Hematopoietic multipotent progenitor cell treated with erythropoietin and hydrocortisone succinate and interleukin-3 and kit ligand, for 8 days (in vitro differentiated cells): ENCODE results near the gene YBX1.
"Not testable (repeated sequence)": the region's sequence is repeated elsewhere in the genome, so short reads cannot be mapped to it uniquely, and the experiment has no call there.

ENCODE experiments used
- DNase-seq: peaks from one replicate; pipeline ENCODE4 v3.0.0-alpha.2; 2015

YBX1 gene

DNA sequence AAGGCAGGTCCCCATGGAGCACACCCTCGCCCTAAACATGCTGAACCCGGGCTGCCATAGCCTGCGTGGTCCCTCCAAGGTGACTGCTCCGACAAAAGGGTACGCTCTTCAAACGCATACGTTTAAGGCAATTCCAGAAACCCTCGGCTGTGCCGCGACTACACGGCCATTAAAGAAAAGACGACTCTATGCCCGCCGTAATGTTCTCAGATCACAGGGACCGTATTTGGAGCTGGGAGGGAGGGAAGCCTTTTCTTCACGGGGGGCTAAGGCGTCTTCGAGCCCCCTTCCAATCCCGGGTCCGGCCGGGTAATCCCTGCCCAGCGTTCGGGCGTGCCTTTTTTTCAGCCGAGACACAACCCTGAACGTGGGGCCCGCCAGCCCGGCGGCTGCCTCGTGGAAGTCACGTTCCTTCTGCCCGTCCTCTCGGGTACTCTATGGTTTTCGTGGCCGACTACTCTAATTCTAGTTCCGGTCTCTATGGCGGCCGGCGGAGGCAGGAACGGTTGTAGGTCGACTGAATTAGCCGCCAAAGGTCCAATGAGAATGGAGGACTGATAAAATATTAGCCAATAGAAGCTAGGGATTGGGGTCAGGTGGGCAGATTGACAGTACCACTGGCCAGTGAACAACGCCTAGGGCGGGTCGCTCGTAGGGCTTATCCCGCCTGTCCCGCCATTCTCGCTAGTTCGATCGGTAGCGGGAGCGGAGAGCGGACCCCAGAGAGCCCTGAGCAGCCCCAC is at the start of gene YBX1:
Gene YBX1, plus strand, starts transcription at position 678 of the 743 bp plus-strand sequence. CDS start 148 bp downstream, outside the sequence.
- peak; percentile 99 for DNase-seq

DNA sequence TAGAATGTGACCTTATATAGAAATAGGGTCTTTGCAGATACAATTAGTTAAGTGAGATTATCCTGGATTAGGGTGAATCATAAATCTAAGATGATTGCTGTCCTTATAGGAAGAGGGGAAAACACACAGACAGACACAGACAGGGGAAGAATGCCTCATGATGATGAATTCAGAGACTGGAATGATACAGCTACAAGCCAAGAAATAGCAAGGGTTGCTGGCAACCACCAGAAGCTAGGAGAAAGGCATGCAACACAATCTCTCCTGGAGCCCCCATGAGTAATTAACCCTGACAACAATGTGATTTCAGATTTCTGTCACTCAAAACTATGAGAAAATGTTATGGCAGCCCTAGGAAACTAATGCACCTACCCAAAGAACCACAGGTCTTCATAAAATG is 43.1 kb upstream of the YBX1 start:
- DNase-seq, result no peak

DNA sequence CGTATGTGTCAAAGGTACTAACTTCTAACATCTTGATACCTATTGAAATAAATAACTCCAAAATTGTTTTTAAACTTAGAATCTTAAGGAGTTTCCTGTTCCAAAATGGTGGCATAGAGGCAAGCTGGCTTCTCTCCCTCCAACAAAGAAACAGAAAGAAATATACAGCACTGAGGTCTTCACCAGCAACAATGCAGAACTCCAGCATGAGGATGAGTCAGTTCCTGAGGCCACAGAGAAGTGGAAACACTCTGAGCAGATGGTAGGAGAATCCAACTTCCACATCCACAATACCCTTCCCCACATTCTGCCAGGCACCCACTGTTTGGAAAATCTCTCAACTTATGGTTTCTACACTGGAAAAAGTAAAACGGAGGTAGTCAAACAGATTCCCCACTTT is 36.2 kb upstream of the YBX1 start:
- DNase-seq, result no peak

DNA sequence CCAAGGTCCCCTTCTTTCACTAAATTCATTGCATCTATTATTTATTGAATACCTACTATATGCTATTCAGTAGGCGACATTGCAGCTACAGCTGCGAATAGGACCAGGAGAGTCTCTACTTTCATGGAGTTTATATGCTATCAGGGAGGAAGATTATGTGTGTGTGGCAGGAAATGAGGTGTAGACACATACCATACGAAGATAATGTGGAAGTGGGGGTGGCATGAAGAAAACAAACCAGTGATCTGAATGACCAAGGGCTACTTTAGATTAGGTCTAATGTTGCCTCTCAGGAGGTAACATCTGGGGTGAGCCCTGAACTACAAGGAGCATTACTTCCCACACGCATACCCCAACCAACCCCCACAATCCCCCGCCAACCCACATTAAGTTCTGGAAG is 25.0 kb upstream of the YBX1 start:
- DNase-seq, result peak; percentile 42

DNA sequence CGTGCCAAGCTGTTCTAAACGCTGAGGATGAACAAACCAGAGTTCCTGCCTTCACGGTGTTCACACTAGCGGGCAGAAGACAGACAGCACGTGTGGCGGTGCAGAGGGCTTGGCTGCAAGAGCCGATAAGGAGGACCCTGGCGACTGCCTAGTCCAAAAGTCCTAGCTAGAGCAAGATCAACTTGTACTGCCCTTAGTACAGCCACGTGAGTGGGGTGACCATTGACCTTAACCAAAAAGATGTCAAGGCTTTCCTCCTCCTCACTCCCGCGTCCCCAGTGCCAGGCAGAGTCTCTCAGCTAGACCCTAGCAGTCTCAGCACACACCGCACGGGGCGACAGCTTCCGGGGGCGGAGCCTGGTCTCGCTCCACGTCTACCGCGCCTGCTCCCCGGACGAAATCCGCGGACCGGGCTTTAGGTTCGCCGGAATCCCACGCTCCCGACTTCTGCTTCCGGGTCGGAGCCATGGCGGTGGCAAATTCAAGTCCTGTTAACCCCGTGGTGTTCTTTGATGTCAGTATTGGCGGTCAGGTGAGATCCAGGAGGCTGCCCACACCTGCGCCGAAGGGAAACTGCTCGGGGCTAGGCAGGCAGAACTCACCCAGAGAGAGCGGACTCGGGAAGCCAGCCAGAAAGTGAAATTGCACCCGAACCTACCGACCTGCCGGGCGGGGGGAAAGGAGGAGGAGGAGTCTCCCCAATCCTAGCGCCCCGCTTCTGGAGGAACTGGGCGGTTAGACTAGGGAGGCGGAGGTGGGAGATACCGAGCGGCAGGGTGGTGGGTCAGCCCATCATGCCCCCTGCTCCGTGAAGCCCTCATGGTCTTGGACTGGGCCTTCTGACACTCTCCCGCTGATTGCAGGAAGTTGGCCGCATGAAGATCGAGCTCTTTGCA is 24.0 kb upstream of the YBX1 start, which contains the start of gene PPIH:
Gene PPIH, plus strand, starts transcription at position 443 of the 896 bp plus-strand sequence. Its CDS starts 24 bp downstream, at position 467.
- DNase-seq, result peak; percentile 95

DNA sequence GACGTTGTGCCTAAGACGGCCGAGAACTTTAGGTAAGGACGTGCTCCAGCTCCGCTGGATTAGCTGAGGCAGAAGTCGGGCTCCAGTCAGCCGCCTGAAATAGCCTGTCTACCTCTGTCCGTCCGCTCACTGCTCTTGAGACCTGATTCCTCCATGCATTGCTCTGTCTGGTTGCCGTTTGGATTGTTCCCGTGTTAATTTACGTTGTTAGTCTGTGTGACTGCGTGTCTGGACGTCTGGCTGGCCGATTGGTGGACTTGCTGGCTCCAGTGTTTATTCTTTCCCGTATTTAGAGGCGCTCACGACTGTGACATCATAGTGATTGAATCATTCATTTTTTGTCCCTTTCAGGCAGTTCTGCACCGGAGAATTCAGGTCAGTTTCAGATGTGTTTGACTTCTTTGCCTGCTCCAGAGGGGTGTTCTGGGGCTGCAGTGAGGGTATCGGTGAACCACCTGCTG is 23.3 kb upstream of the YBX1 start:
- no peak for DNase-seq

DNA sequence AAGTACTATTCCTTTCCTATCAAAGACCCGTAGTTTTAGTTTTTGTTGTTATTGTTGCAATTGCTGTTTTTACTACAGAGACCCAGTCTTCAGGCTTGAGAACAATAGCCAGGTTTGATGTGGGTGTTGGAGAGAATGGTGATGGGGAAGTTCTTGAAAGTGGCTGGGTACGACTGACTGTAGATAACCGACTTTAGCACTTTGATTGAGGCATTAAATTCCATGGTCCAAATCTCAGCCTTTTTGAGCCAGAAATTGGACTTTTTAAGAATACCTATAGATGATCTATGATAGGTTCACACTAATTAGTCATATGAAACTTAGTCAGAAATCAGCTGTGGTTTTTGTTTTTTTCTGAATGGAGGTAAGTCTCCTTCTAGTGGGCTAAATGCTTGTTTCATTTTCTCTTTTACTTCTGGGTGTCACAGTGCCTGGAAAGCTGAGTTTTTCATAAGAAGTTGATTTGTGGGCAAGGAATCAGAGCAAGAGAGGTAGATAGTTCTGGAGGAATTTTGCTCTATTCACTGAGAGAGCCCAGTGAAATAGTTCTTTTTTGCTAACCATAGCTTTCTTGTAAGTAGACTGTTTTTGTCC is 21.2 kb upstream of the YBX1 start:
- no peak for DNase-seq

DNA sequence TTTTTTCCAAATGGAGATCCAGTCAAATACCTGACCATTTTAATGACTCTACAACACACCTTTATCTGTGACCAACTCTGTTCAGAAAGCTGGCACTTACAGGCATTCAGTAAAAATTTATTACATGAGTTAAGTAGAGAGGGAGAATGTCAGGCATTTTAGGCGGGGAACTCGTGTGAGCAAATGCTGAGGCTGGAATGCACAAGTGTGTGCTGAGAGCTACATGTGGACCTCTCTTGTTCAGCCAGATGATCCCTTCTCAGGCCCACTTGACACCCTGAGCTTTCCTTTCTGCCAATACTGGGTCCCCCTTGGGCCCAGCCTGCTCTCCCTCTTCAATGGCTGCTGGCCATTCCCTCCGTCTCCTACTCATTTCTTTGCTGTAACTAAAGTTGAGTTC is 12.3 kb upstream of the YBX1 start:
- DNase-seq, result no peak

DNA sequence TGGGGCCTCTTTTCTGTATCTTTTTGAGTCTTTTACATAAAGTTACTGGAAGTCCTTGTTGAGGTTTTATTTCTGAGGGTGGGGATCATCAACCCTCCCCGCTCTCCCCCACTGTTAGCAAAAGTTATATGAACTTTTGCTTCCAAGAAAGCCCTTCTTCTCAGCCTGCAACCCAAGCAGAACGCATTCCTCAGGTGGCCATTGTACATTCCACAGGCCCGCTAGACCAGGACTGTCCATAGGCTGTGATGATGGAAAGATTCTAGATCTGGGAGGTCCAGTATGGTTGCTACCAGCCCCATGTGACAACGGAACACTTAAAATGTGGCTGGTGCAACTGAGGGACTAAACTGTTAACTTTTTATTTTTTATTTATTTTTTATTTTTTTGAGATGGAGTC is 11.8 kb upstream of the YBX1 start:
- no peak for DNase-seq

DNA sequence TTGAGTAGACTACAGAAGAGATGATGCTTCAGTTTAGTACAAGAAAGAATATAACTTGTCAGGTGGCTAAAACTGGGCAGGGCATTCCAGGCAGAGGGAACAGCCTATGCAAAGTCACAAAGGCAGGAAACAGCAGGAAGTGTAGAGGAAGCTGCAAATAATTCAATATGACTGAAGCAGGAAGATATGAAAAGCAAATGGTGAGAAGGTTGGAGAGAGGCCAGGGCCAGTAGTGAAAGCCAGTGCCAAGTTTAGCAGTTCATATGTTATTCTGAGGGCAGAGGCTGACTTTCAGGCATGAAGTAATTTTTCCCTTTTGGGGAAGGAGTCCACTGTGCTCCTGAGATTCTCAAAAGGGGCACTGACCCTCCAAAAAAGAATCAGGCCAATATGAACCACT is 8.0 kb upstream of the YBX1 start:
- no peak for DNase-seq

DNA sequence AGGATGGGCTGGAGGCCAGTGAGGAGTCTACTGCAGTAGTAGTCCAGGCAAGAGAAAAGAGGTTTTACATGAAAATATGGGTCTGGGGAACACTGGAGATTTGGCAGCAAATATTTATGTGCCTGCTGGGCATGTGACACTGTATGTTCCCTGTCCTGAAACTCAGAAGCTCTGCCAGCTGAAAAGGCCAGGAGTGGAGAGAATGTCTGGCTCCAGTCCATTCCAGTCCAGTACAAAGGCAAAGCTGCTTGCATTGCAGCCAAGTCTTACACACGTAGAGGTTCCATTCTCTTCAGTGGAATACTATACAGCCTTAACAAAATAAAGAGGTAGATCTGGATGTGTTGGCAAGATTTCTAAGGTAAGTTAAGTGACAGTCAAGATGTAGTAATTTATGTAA is 7.5 kb upstream of the YBX1 start:
- no peak for DNase-seq

DNA sequence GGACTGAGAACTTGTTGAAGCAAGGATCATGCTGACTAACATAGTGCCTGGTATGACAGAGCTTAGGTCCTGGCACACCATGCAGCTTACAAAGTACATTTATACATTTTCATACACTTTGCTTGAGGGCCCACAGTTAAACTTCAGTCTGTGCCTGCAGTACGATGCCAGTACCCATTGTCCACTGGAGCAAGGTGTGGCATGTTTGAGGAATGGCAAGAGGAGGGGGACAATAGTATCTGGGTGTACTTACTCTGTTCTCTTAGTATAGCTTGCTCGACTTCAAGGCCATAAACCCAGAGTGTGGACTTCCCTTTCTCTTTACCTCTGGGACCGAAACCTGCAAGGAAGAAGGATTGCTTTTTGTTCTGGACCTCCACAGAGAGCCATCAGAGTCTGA is 6.8 kb upstream of the YBX1 start:
- DNase-seq, result no peak

DNA sequence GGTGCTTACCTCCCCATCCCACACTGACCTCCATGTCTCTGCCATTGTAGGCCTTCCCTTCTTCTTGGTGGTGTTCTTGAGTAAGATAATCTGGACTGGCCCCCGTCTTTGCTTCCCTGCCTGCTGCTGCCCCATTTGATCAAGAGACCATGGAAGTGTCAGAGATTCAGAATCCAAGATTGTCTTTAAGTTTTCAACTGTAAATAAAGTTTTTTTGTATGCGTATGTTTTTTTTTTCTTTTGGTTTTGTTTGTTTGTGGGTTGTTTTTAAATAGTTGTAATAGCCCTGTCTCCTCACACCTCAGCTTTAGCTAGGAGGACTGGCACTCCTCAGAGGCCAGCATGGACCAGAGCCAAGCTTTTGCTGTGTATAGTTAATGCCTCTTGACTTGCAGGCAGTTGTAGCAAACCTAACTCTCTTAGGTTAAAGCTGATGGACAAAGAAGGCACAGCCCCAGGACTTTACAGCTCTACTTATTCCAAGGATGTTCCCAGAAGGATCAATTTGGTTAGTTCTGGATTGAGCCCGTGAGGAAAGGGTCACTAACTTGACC is 5.6 kb upstream of the YBX1 start:
- DNase-seq, result no peak

DNA sequence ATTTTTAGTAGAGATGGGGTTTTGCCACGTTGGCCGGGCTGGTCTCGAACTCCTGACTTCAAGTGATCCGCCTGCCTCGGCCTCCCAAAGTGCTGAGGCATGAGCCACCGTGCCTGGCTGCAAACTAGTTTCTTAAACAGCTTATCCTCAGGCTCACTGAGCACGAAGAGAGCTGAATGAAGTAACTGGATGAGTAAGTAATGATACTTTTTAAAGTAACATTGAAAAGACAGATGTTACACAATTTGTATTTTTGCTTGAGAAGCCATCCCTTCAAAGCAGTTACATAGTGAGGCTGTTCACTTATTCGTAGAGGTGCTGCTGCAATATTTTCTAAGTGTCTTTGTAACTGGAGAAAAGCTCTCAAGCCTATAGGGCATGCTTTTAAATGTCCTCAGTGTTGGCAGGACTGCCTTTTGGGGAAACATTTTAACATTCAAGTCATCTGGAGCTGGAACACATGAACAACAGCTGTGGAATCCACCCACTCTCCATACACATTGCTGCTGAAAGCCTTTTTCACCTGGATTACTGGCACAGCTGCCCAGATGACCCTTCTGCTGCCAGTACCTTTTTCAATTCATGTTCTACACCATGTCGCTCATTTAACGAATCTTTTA is 2.7 kb upstream of the YBX1 start:
- DNase-seq, result no peak

DNA sequence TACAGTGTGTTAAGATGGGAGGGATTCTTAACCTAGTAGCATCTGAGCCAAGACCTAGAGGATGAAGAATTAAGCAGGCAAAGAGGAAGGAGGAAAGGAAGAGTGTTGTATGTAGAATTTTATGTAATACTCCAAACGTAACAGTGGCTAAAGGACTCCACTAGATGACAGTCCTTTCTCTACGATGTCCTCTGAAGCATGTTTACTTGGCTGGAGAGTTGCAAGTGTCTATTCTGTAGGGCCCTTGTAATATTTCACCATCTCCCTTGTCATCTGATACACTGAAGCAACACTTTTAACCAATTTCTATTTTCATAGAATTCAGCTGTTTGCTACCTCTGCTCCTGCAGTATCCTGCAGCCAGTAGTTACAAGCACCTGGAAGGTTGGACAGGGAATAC is 2.2 kb upstream of the YBX1 start:
- DNase-seq, result no peak

DNA sequence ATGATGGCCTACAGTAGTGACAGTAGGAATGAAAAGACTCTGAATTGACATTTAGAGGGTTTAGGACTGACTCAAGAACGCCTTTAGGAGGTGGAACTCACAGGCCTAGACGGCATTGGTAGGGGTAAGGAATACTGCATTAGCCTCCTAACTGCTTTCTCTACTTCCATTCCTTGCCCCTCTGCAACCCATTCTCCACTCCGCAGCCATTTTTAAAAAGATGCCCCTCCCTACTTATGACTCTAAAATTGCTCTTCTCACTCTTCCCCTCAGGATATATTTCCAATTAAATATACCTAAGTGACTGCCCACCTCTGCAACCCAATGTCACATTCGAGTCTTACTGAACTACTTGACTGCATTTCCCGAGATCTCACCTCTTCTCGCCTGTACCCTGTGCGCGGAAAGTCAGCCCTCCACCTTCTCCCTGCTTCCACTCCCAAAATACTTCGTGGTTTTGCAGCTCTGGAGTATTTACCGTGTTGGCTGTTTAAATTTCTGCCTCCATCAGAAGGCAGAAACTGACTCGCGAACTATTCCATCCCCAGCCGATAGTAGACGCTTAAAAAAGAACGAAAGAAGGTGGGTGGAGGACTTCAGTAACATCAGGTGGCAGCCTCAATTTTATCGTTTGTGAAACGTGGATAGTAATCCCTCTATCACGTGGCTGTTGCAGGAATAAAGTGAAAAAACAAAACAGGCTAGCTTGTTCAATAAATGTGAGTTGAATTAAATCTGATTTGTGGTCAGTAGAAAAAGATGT is 1.1 kb upstream of the YBX1 start:
- DNase-seq, result peak; percentile 70

DNA sequence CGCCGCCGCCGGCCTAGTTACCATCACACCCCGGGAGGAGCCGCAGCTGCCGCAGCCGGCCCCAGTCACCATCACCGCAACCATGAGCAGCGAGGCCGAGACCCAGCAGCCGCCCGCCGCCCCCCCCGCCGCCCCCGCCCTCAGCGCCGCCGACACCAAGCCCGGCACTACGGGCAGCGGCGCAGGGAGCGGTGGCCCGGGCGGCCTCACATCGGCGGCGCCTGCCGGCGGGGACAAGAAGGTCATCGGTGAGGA is 193 bp downstream of the YBX1 start:
- DNase-seq, result not testable (repeated sequence)

DNA sequence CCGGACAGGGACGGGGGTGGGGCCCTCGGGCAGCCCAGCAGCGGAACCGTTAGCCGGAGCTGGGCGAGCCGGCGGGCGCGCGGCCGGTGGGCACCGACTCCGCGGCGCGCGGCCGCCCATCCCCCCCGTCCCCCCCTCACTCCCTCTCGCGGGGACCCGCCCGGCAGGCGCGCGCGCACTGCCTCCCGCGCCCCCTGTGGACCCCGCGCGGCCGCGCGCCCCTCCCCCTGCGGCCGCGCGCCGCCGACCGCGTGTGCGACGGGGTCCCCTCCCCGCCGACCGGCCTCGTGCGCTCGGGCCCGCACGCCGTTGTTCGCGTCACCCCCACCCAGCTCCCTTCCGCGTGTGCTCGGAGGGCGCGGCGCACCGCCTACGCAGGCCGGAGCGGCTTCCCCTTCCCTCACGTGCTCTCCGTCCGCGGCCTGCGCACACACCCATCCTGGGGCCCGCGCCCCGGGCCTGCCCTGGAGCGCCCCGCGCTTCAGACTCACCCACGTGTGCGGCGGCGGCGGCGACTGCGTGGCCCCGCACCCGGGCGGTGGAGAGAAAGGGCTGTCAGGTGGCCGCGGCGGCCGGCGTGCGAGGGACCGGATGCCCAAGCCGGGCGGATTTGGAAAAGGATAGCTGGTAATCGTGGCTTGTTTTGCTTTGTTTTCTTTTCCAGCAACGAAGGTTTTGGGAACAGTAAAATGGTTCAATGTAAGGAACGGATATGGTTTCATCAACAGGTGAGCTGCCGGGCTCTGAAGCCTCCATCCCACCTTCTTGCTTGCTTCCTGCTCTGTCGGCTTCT is 717 bp downstream of the YBX1 start:
- DNase-seq, result peak; percentile 85

DNA sequence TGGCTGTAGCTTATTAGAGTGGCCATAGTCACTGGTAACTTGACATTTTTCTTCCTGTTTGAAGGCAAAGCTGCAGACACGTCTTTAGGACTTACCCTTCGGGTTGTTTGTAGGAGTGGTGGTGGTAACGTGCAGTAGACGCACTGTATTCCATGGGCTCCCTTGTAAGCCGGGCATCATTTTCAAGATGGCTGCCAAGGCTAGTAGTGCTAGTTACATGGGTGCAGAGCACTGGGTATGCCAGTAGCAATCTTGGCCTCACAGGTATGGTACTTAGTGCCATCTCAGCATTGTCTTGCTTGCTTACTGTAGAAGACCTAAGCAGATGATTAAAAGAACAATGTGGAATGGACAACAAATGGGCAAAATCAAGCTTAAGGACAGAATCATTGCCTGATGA is 1.9 kb downstream of the YBX1 start:
- DNase-seq, result peak; percentile 67

DNA sequence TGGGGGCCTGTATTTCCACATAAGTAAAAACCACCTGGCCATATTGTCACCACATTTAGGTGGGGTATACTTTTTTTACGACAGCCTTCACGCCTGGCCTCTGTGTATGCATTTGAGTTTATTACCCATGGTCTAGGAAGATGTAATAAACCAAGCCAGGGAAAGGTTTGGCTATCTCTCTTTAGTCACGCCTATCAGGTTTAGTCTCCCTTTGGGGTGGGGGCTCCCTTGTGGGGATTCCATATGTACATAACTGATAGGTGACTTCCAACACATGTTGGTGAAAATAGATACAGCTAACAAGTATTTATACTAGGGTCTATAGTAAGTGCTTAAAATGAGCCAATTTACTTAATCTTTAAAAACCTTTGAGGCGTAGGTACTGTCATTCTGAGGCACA is 4.2 kb downstream of the YBX1 start:
- peak; percentile 91 for DNase-seq

DNA sequence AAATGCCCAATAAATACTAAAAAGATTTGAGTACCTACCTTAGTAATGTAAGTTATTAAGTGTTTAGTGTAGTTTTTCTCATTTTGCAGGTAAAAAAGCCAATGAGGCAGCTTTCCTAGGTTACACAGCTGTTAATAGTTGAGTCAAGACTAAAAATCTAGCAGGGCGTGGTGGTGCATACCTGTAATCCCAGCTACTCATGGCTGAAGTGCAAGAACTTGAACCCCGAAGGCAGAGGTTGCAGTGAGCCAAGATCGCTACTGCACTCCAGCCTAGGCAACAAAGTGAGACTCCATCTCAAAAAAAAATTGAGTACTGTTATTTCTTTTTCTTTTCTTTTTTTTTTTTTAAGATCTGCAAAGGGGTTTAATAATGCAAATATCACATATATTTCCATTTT is 7.7 kb downstream of the YBX1 start:
- no peak for DNase-seq
